Keratinocyte (primary cell): ENCODE results near the gene CCDC192. TPM values are rescaled to one million over a fixed set of nuclear protein-coding genes. Genes with fewer than 3 reads are reported as not detected.
A peak's percentile ranks its signal among the peaks of the same experiment; 100 is the strongest.

ENCODE experiments used
- DNase-seq: peaks from one replicate; pipeline ENCODE4 v3.0.0-alpha.2; 2011; ENCODE audit warnings: low read depth, missing footprints, low spot score
- FAIRE-seq: peaks from 2 replicates; lab custom pipeline; 2011; peaks lifted over from hg19 to GRCh38; lab: Jason Lieb, UNC
- H2AFZ ChIP-seq: 2 replicates; pipeline ENCODE4 v1.6.0; 2012; ENCODE audit warnings: low read length, control low read depth, inconsistent platforms; ENCODE audit not compliant: control insufficient read depth
- H3K27ac ChIP-seq: 2 replicates; pipeline ENCODE4 v1.5.1; 2011; ENCODE audit warnings: low read length; ENCODE audit not compliant: control insufficient read depth, insufficient read depth
- H3K27me3 ChIP-seq: 3 replicates; pipeline ENCODE4 v1.6.0; 2011; ENCODE audit warnings: low read length; ENCODE audit not compliant: control insufficient read depth, insufficient read depth; ENCODE audit errors: extremely low read depth
- H3K36me3 ChIP-seq, 2 experiments: 2 replicates in 1 of 2; 3 replicates in 1 of 2; pipeline ENCODE4 v1.5.1; 2011; ENCODE audit warnings: low read length in 2 of 2, mild to moderate bottlenecking in 1 of 2; ENCODE audit not compliant: control insufficient read depth in 2 of 2, insufficient read depth in 2 of 2; ENCODE audit errors: extremely low read depth in 1 of 2
- H3K4me1 ChIP-seq: 3 replicates; pipeline ENCODE4 v1.5.1; 2011; ENCODE audit warnings: low read length; ENCODE audit not compliant: control insufficient read depth, insufficient read depth; ENCODE audit errors: extremely low read depth
- H3K4me2 ChIP-seq: 3 replicates; pipeline ENCODE4 v1.6.0; 2011; ENCODE audit warnings: low read depth, low read length; ENCODE audit not compliant: control insufficient read depth, insufficient read depth; ENCODE audit errors: extremely low read depth
- H3K4me3 ChIP-seq, 3 experiments: fragments of 200-600 bp in 1 of 3; sonication (generic) in 1 of 3; 2 replicates in 2 of 3; 3 replicates in 1 of 3; pipeline ENCODE4 v1.5.1; 2011 to 2016; ENCODE audit warnings: low read length in 3 of 3, mild to moderate bottlenecking in 3 of 3, control low read depth in 2 of 3, inconsistent platforms in 1 of 3, low read depth in 1 of 3, mixed read lengths in 1 of 3, mixed run types in 1 of 3, moderate library complexity in 1 of 3; ENCODE audit not compliant: control insufficient read depth in 2 of 3, insufficient read depth in 2 of 3; ENCODE audit errors: extremely low read depth in 1 of 3
- H3K79me2 ChIP-seq: 2 replicates; pipeline ENCODE4 v1.6.0; 2012; ENCODE audit warnings: low read length; ENCODE audit not compliant: control insufficient read depth, insufficient read depth
- H3K9ac ChIP-seq: 3 replicates; pipeline ENCODE4 v1.6.0; 2011; ENCODE audit warnings: low read length; ENCODE audit not compliant: control insufficient read depth, insufficient read depth; ENCODE audit errors: extremely low read depth
- H3K9me1 ChIP-seq: 3 replicates; pipeline ENCODE4 v1.6.0; 2011; ENCODE audit warnings: low read length; ENCODE audit not compliant: control insufficient read depth, insufficient read depth; ENCODE audit errors: extremely low read depth
- H3K9me3 ChIP-seq: 2 replicates; pipeline ENCODE4 v1.5.1; 2012; ENCODE audit warnings: low read depth, low read length; ENCODE audit not compliant: control insufficient read depth
- H4K20me1 ChIP-seq: 3 replicates; pipeline ENCODE4 v1.6.0; 2011; ENCODE audit warnings: low read length; ENCODE audit not compliant: control insufficient read depth, insufficient read depth; ENCODE audit errors: extremely low read depth
- CTCF ChIP-seq, 3 experiments: IDR thresholded peaks in 1 of 3; conservative IDR thresholded peaks in 1 of 3; optimal IDR thresholded peaks in 1 of 3; 2 replicates in 2 of 3; 3 replicates in 1 of 3; pipeline versions ENCODE3 to v1.5.1; 2011; ENCODE audit warnings: low read length in 3 of 3, mild to moderate bottlenecking in 3 of 3, moderate library complexity in 2 of 3, control low read depth in 1 of 3, inconsistent platforms in 1 of 3; ENCODE audit not compliant: insufficient read depth in 2 of 3; ENCODE audit errors: extremely low read depth in 1 of 3
- EZH2 ChIP-seq: IDR thresholded peaks from one replicate; pipeline ENCODE4 v1.6.1; 2012; ENCODE audit warnings: inconsistent platforms, mild to moderate bottlenecking, low read length, moderate library complexity
- dilution Hi-C: fragments of 300-500 bp; cut with MboI; formaldehyde crosslinking; loops from one replicate; pipeline ENCODE4 v1.7.0; 2020; ENCODE audit warnings: low sequenced_read_pairs; ENCODE audit not compliant: extremely low pct_ligation_motif_present
- polyA plus RNA-seq, 5 experiments: library from polyadenylated mRNA; depleted of rRNA in 3 of 5; stranded (reverse) in 3 of 5; stranded (forward) in 1 of 5; unstranded in 1 of 5; fragments of >200 nt; gene quantifications; 1 replicate in 1 of 5; 2 replicates in 3 of 5; 3 replicates in 1 of 5; pipeline versions ENCODE4 v1.2.1 to v1.2.3, GENCODE V29; 2011 to 2012; ENCODE audit warnings: missing spikeins in 2 of 5, low read depth in 1 of 5, low replicate concordance in 1 of 5

The CCDC192 gene
- polyA plus RNA-seq, 1 donor (not counting 4 experiments of a cell fraction or from before 2014, with no cell fraction given): not detected

GRCh38 chr5:127697894-127698600, 5.1 kb upstream of the CCDC192 start:
- Histone ChIP-seq H3K4me1 (no peaks in the 10 kb centered on the region), H3K9ac (no peak overlapping the region), H3K4me3 (no peak overlapping the region), H4K20me1 (no peaks in the 10 kb centered on the region), H3K36me3 (no peaks in the 10 kb centered on the region), H3K9me1 (no peaks in the 10 kb centered on the region), H3K27me3 (peaks cover 19% of the 10 kb centered on the region), H3K9me3 (no peaks in the 10 kb centered on the region), H3K4me2 (no peak overlapping the region), H3K79me2 (no peaks in the 10 kb centered on the region), H2AFZ (no peak overlapping the region), H3K27ac (no peak overlapping the region)
- dilution Hi-C loops: no loop called here
- DNase-seq (peak; percentile 0), FAIRE-seq (peak; percentile 90)
- TF ChIP-seq EZH2 (no peak), CTCF (optimal IDR thresholded peaks at IDR 0.05 in 1 of 3, IDR thresholded peaks at IDR 0.05 in 1 of 3, conservative IDR thresholded peaks at IDR 0.05 in 1 of 3; ENCODE audit: extremely low read depth in 1 of 3, insufficient read depth in 2 of 3, low read length in 3 of 3) (no peak)

GRCh38 chr5:127699416-127699815, 3.8 kb upstream of the CCDC192 start:
- FAIRE-seq (no peak), DNase-seq (no peak)
- no peak overlapping the region for H3K27ac ChIP-seq
- H3K9me3 ChIP-seq: no peaks in the 10 kb centered on the region
- no peak overlapping the region for H3K4me2 ChIP-seq
- dilution Hi-C loops: no loop called here
- no peak overlapping the region for H2AFZ ChIP-seq
- no peak for TF ChIP-seq EZH2
- no peak for TF ChIP-seq CTCF (optimal IDR thresholded peaks at IDR 0.05 in 1 of 3, IDR thresholded peaks at IDR 0.05 in 1 of 3, conservative IDR thresholded peaks at IDR 0.05 in 1 of 3; ENCODE audit: extremely low read depth in 1 of 3, insufficient read depth in 2 of 3, low read length in 3 of 3)
- no peaks in the 10 kb centered on the region for H3K4me1 ChIP-seq
- H4K20me1 ChIP-seq: no peaks in the 10 kb centered on the region
- H3K9ac ChIP-seq: no peak overlapping the region
- peaks cover 17% of the 10 kb centered on the region for H3K27me3 ChIP-seq
- H3K36me3 ChIP-seq: no peaks in the 10 kb centered on the region
- no peaks in the 10 kb centered on the region for H3K9me1 ChIP-seq
- H3K4me3 ChIP-seq: no peak overlapping the region
- no peaks in the 10 kb centered on the region for H3K79me2 ChIP-seq
